ENCODE results near the gene MBD6.

The MBD6 gene

GRCh38 chr12:57522011-57522886, at the start of gene MBD6:
TSS of gene MBD6 (plus strand) at chr12:57522824. CDS start at chr12:57524304, 1,480 bp downstream.
- TF ChIP-seq ZBTB7A (IDR thresholded peaks at IDR 0.05; ENCODE audit: low read depth) (peak; percentile 53; the same call in 1 of the 2 replicates), CREB1 (IDR thresholded peaks at IDR 0.05; ENCODE audit: low read depth) (no peak), TEAD4 (IDR thresholded peaks at IDR 0.05) (peak; percentile 63), EP300 (IDR thresholded peaks at IDR 0.05; ENCODE audit: borderline replicate concordance) (no peak; the same call in none of the 2 replicates), USF1 (IDR thresholded peaks at IDR 0.05) (peak; percentile 90), TCF12 (IDR thresholded peaks at IDR 0.05; ENCODE audit: low read depth) (0 out of 2 replicates have a peak, but pooled peaks have one; percentile 65), EGR1 (IDR thresholded peaks at IDR 0.05) (peak; percentile 43), MAX (IDR thresholded peaks at IDR 0.05) (peak; percentile 50; the same call in 1 of the 2 replicates), RAD21 (IDR thresholded peaks at IDR 0.05; ENCODE audit: low read depth) (no peak), REST (IDR thresholded peaks at IDR 0.05; ENCODE audit: low read depth) (no peak), TAF1 (IDR thresholded peaks at IDR 0.05; ENCODE audit: low read depth) (peak; percentile 56; the same call in 1 of the 2 replicates), NFIC (IDR thresholded peaks at IDR 0.05) (no peak; the same call in 1 of the 2 replicates), FOXM1 (IDR thresholded peaks at IDR 0.05; ENCODE audit: borderline replicate concordance, low read depth) (no peak; the same call in 1 of the 2 replicates), YY1 (IDR thresholded peaks at IDR 0.05; ENCODE audit: low read depth) (peak; percentile 36; the same call in 1 of the 2 replicates), CEBPB (IDR thresholded peaks at IDR 0.05) (no peak)

GRCh38 chr12:57473392-57473791, 49.2 kb upstream of the MBD6 start:
- no peak for TF ChIP-seq FOXM1 (IDR thresholded peaks at IDR 0.05; ENCODE audit: borderline replicate concordance, low read depth)
- no peak for TF ChIP-seq REST (IDR thresholded peaks at IDR 0.05; ENCODE audit: low read depth)
- no peak for TF ChIP-seq MAX (IDR thresholded peaks at IDR 0.05)
- TF ChIP-seq YY1 (IDR thresholded peaks at IDR 0.05; ENCODE audit: low read depth): no peak
- no peak for TF ChIP-seq EP300 (IDR thresholded peaks at IDR 0.05; ENCODE audit: borderline replicate concordance)
- TF ChIP-seq TAF1 (IDR thresholded peaks at IDR 0.05; ENCODE audit: low read depth): no peak
- no peak for TF ChIP-seq RAD21 (IDR thresholded peaks at IDR 0.05; ENCODE audit: low read depth)
- no peak for TF ChIP-seq CREB1 (IDR thresholded peaks at IDR 0.05; ENCODE audit: low read depth)

- no peak for TF ChIP-seq EP300 (IDR thresholded peaks at IDR 0.05; ENCODE audit: borderline replicate concordance)
- TF ChIP-seq EGR1 (IDR thresholded peaks at IDR 0.05): no peak
- no peak for TF ChIP-seq CEBPB (IDR thresholded peaks at IDR 0.05)
- TF ChIP-seq USF1 (IDR thresholded peaks at IDR 0.05): no peak
- no peak for TF ChIP-seq ZBTB7A (IDR thresholded peaks at IDR 0.05; ENCODE audit: low read depth)
- no peak for TF ChIP-seq TEAD4 (IDR thresholded peaks at IDR 0.05)
- no peak for TF ChIP-seq REST (IDR thresholded peaks at IDR 0.05; ENCODE audit: low read depth)
Measured at GRCh38 chr12:57473886-57474285, 48.7 kb upstream of the MBD6 start.

- peak; percentile 48; the same call in 1 of the 2 replicates for TF ChIP-seq NFIC (IDR thresholded peaks at IDR 0.05)
- no peak for TF ChIP-seq TAF1 (IDR thresholded peaks at IDR 0.05; ENCODE audit: low read depth)
Measured at GRCh38 chr12:57474430-57474829, 48.2 kb upstream of the MBD6 start.
